PC-9 (cell line): ENCODE data around the gene FAM90A26. TPM values are rescaled to one million over a fixed set of nuclear protein-coding genes. Genes with fewer than 3 reads are reported as not detected.
"Not testable (repeated sequence)": the region's sequence is repeated elsewhere in the genome, so short reads cannot be mapped to it uniquely, and the experiment has no call there.

Source experiments
- BruUV-seq: library from RNA; stranded (reverse); fragments of 400-500 nt; replicated peaks from 2 replicates; lab custom pipeline; 2021; lab: Mats Ljungman, UMichigan
- CTCF ChIA-PET: fragments of 300-600 bp; sonication (Branson Sonifier 250); formaldehyde crosslinking; loops from one replicate; lab custom pipeline; 2022; ENCODE audit warnings: antibody characterized with exemption; lab: Charles Lee
- POLR2A ChIA-PET: fragments of 300-600 bp; sonication (Branson Sonifier 250); formaldehyde crosslinking; loops from one replicate; lab custom pipeline; 2022; ENCODE audit warnings: antibody characterized with exemption; ENCODE audit not compliant: unreplicated experiment; lab: Charles Lee
- DNase-seq, 2 experiments: peaks; one replicate each; pipeline versions ENCODE4 v3.0.0 to v3.0.0-alpha.2; 2015 to 2022; ENCODE audit warnings: mixed read lengths in 1 of 2
- H2AFZ ChIP-seq: fragments of 200-600 bp; sonication (generic); 2 replicates; pipeline ENCODE4 v1.8.1; 2017; ENCODE audit warnings: antibody characterized with exemption
- H3F3A ChIP-seq: fragments of 200-600 bp; sonication (generic); 2 replicates; pipeline ENCODE4 v1.8.1; 2017; ENCODE audit warnings: antibody characterized with exemption, mild to moderate bottlenecking, low read depth; ENCODE audit not compliant: insufficient read depth
- H3K27ac ChIP-seq: fragments of 200-600 bp; sonication (generic); 2 replicates; pipeline ENCODE4 v1.6.1; 2016; ENCODE audit warnings: mixed run types
- H3K27me3 ChIP-seq: fragments of 200-600 bp; sonication (generic); 2 replicates; pipeline ENCODE4 v1.6.1; 2016; ENCODE audit warnings: low read depth, mixed run types; ENCODE audit not compliant: insufficient read depth
- H3K36me3 ChIP-seq: fragments of 200-600 bp; sonication (generic); 2 replicates; pipeline ENCODE4 v1.6.1; 2016; ENCODE audit warnings: low read depth, mixed run types
- H3K4me1 ChIP-seq: fragments of 200-600 bp; sonication (generic); replicated peaks from 2 replicates; pipeline ENCODE4 v1.6.1; 2016; ENCODE audit warnings: mixed run types; ENCODE audit not compliant: insufficient read depth
- H3K4me2 ChIP-seq: fragments of 200-600 bp; sonication (generic); 2 replicates; pipeline ENCODE4 v1.6.1; 2017; ENCODE audit warnings: mixed run types
- H3K4me3 ChIP-seq: fragments of 200-600 bp; sonication (generic); 2 replicates; pipeline ENCODE4 v1.6.1; 2016; ENCODE audit warnings: mixed run types
- H3K79me2 ChIP-seq: fragments of 200-600 bp; sonication (generic); 2 replicates; pipeline ENCODE4 v1.6.1; 2017; ENCODE audit warnings: low read depth, mixed run types
- H3K9me2 ChIP-seq: fragments of 200-600 bp; sonication (generic); 2 replicates; pipeline ENCODE4 v1.8.1; 2017; ENCODE audit warnings: mild to moderate bottlenecking; ENCODE audit not compliant: insufficient read depth
- H3K9me3 ChIP-seq: fragments of 200-600 bp; sonication (generic); 2 replicates; pipeline ENCODE4 v1.8.1; 2016; ENCODE audit warnings: low read depth; ENCODE audit not compliant: insufficient read depth
- H4K20me1 ChIP-seq: fragments of 200-600 bp; sonication (generic); 2 replicates; pipeline ENCODE4 v1.8.1; 2017; ENCODE audit not compliant: insufficient read depth
- intact Hi-C: fragments of 100-400 bp; cut with micrococcal nuclease; formaldehyde crosslinking; loops from one replicate; pipeline ENCODE4 v1.10.0; 2022; ENCODE audit not compliant: unreplicated experiment
- total RNA-seq: library from RNA; stranded (reverse); gene quantifications from 2 replicates; pipeline ENCODE4 v1.2.3, GENCODE V29; 2021

The FAM90A26 gene
- total RNA-seq, 1 experiment from 2014 or later: not detected

- H3K27ac ChIP-seq, H3K9me3 ChIP-seq, H3K36me3 ChIP-seq, H3K4me1 ChIP-seq, DNase-seq, H3K4me2 ChIP-seq, H3K4me3 ChIP-seq, H4K20me1 ChIP-seq, POLR2A ChIA-PET, H3K9me2 ChIP-seq, H2AFZ ChIP-seq, H3K27me3 ChIP-seq, H3F3A ChIP-seq, BruUV-seq, intact Hi-C loops, CTCF ChIA-PET, H3K79me2 ChIP-seq: not testable (repeated sequence)
Observed at GRCh38 chr4:9215105-9215504, 44.9 kb downstream of the FAM90A26 start, which contains the start of gene USP17L11. TSS of gene USP17L11 (plus strand) at chr4:9215405. CDS start at chr4:9215405, 0 bp downstream.

GRCh38 chr4:9219852-9220251 is 49.6 kb downstream of the FAM90A26 start, which contains the start of gene USP17L12:
TSS of gene USP17L12 (plus strand) at chr4:9220152. CDS start at chr4:9220152, 0 bp downstream.
- H3K9me2 ChIP-seq, H3K36me3 ChIP-seq, H3K27me3 ChIP-seq, H3K9me3 ChIP-seq, POLR2A ChIA-PET, H3K27ac ChIP-seq, H3F3A ChIP-seq, CTCF ChIA-PET, H3K4me2 ChIP-seq, H2AFZ ChIP-seq, DNase-seq, H3K4me1 ChIP-seq, H3K79me2 ChIP-seq, H3K4me3 ChIP-seq, intact Hi-C loops, BruUV-seq, H4K20me1 ChIP-seq: not testable (repeated sequence)

- H3K36me3 ChIP-seq, H3K9me2 ChIP-seq, H3K9me3 ChIP-seq, BruUV-seq, H2AFZ ChIP-seq, H3K27ac ChIP-seq, POLR2A ChIA-PET, CTCF ChIA-PET, H3K79me2 ChIP-seq, H3K4me3 ChIP-seq, H3K27me3 ChIP-seq, H3K4me1 ChIP-seq, DNase-seq, intact Hi-C loops, H3K4me2 ChIP-seq, H4K20me1 ChIP-seq, H3F3A ChIP-seq: not testable (repeated sequence)
Observed at GRCh38 chr4:9224596-9224995, 54.4 kb downstream of the FAM90A26 start, which contains the start of gene USP17L13. TSS of gene USP17L13 (plus strand) at chr4:9224896. CDS start at chr4:9224896, 0 bp downstream.

Other genes with a start within 250 kb of the FAM90A26 start
- not detected in 2 replicates for gene USP17L10, start 40.2 kb downstream of the FAM90A26 start, total RNA-seq
- not detected in 2 replicates for gene USP17L11, start 45.0 kb downstream of the FAM90A26 start, total RNA-seq
- gene USP17L12, start 49.7 kb downstream of the FAM90A26 start, total RNA-seq: not detected in 2 replicates
- not detected in 2 replicates for gene USP17L13, start 54.5 kb downstream of the FAM90A26 start, total RNA-seq
- not detected in 2 replicates for gene USP17L15, start 64.0 kb downstream of the FAM90A26 start, total RNA-seq
- not detected in 2 replicates for gene USP17L17, start 73.5 kb downstream of the FAM90A26 start, total RNA-seq
- not detected in 2 replicates for gene USP17L18, start 78.2 kb downstream of the FAM90A26 start, total RNA-seq
- gene USP17L19, start 83.0 kb downstream of the FAM90A26 start, total RNA-seq: not detected in 2 replicates
- gene USP17L20, start 87.7 kb downstream of the FAM90A26 start, total RNA-seq: not detected in 2 replicates
- not detected in 2 replicates for gene USP17L21, start 92.5 kb downstream of the FAM90A26 start, total RNA-seq
- not detected in 2 replicates for gene USP17L22, start 97.2 kb downstream of the FAM90A26 start, total RNA-seq
- gene USP17L24, start 154.8 kb downstream of the FAM90A26 start, total RNA-seq: not detected in 2 replicates
- not detected in 2 replicates for gene USP17L25, start 159.5 kb downstream of the FAM90A26 start, total RNA-seq
- not detected in 2 replicates for gene USP17L26, start 164.2 kb downstream of the FAM90A26 start, total RNA-seq
- gene USP17L5, start 169.0 kb downstream of the FAM90A26 start, total RNA-seq: not detected in 2 replicates
- not detected in 2 replicates for gene USP17L27, start 173.7 kb downstream of the FAM90A26 start, total RNA-seq
- not detected in 2 replicates for gene USP17L28, start 178.5 kb downstream of the FAM90A26 start, total RNA-seq
- gene USP17L29, start 183.2 kb downstream of the FAM90A26 start, total RNA-seq: not detected in 2 replicates
- gene USP17L30, start 192.7 kb downstream of the FAM90A26 start, total RNA-seq: not detected in 2 replicates